GM12872 (cell line): Measurements from ENCODE around the gene CFAP65.

ENCODE experiments used
- CTCF ChIP-seq: IDR thresholded peaks from 3 replicates; pipeline ENCODE4 v1.5.1; 2011; ENCODE audit warnings: low read depth, mild to moderate bottlenecking, low read length, moderate library complexity; ENCODE audit not compliant: insufficient read depth

CFAP65 gene

GRCh38 chr2:218982586-218983262 is 58.6 kb downstream of the CFAP65 start:
- TF ChIP-seq CTCF, result no peak

DNA sequence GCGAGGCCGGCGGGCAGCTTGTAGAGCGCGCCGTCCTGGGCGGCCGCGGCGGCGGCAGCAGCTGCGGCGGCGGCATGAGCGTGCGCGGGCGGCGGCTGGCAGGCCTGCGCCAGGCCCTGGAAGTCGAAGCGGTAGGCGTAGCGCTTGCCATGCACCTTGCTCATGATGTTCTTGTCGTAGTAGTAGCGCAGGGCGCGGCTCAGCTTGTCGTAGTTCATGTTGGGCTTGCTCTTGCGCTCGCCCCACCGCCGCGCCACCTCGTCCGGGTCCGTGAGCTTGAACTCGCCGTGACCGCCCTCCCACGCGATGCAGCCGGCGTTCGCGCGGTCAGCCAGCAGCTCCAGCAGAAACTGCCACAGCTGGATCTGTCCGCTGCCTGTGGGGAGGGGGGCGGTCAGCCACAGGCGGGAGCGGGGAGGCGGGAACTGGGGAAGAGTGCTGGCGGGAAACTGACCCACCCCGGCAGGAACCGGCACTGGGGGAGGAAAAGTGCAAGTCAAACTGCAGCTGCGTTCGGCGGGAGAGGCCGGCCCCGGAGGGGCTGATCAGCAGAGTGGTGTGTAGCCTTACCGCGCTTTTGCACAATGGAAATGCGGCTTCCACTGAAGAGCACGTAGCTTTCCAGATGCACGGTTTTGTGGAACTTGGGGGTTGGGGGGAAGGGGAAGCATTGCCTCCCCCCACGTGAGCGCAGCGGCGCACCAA is 59.3 kb downstream of the CFAP65 start:
- TF ChIP-seq CTCF, result no peak

- TF ChIP-seq CTCF, result peak; percentile 21; the same call in 1 of the 3 replicates
Observed at GRCh38 chr2:218981390-218981880, 59.9 kb downstream of the CFAP65 start.

DNA sequence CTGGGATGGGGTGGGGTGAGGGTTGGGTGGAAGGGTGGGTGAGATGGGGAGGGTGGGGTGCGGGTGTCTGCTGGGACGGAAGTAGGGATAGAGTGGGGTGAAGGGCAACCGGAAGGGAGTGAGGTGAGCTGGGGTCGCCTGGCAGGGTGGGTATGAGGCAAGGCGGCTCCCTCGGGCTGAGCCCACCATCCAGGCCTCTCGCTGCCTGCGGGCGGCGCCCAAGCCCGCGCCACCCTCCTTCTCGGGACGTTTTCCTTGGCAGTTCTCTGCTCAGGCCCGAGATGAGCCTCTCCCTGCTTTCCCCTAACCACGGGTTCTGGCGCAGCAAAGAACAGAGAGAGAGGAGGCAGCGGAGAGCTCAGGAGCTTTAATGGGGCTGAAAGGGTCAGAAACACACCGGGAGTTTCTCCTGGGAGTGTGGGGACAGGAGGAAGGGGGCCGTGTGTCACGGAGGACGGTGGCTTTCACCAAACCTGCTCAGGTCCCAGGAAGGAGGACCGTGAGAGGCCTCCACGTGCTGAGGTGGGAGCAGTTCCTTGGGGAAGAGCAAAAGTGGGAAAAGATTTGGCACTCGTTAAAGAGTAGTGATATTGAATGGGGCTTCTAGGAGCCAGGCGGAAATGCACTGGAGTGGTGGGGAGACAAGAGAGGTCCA is 60.5 kb downstream of the CFAP65 start:
- TF ChIP-seq CTCF, result no peak

GRCh38 chr2:218979846-218980734 is 61.2 kb downstream of the CFAP65 start:
- TF ChIP-seq CTCF, result peak; percentile 89

DNA sequence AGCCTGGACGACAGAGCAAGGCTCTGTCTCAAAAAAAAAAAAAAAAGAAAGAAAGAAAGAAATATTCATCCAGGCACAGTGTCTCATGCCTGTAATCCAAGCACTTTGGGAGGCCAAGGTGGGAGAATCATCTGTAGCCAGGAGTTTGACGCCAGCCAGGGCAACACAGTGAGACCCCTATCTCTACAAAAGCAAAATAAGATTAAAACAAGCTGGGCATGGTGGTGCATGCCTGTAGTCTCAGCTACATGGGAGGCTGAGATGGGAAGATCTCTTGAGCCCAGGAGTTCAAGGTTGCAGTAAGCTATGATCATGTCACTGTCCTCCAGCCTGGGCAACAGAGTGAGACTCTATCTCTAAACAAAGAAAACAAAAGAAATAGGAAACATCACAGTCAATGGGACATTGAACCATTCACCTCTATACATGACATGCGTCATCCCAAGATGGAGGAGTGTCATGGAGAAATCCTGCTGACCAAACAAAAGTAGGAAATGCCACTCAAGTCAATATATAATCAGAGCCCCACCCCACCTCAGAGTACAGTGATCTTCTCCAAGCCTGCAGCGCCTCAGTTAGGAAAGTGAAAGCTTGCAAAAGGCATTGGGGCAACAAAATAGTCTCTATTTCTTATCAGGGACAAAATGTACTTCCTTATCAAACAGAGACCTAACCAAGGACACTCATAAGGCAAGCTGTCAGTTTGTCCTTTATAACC is 66.1 kb downstream of the CFAP65 start:
- no peak for TF ChIP-seq CTCF
